ENCODE data around the gene TADA3.

TADA3 gene

DNA sequence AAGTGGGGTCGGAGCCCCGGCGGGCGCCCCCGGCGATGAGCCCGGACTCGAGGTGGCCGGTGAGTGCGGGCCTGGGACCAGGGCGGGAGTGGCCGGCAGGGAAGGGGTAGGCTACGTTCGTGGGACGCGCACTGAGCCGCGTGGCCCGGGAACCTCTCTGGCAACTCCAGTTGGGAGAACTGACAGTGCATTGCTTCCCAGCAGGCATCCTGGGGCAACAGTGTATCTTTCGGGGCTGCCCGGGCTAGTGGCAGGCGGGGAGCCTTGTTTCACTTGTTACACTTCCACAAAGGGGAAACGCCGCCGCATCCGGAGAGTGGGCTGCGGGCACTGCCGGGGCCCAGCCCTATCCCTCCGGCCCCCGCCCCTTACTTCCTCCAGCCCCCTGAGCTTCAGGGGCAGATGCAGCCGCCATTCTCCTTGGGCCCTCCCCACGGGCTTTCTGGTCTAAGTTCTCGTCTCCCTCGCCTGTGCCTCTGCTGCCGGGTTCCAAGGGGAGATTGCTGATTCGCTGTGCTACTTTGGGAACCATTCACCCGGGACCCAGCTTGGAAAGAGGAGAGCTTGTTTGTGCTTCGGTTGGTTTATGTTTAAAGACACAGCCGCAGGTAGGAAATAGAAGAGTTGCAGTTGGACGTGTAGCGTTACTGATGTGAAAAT, 60.1 kb downstream of the TADA3 start:
- TF ChIP-seq, protein P1, sequence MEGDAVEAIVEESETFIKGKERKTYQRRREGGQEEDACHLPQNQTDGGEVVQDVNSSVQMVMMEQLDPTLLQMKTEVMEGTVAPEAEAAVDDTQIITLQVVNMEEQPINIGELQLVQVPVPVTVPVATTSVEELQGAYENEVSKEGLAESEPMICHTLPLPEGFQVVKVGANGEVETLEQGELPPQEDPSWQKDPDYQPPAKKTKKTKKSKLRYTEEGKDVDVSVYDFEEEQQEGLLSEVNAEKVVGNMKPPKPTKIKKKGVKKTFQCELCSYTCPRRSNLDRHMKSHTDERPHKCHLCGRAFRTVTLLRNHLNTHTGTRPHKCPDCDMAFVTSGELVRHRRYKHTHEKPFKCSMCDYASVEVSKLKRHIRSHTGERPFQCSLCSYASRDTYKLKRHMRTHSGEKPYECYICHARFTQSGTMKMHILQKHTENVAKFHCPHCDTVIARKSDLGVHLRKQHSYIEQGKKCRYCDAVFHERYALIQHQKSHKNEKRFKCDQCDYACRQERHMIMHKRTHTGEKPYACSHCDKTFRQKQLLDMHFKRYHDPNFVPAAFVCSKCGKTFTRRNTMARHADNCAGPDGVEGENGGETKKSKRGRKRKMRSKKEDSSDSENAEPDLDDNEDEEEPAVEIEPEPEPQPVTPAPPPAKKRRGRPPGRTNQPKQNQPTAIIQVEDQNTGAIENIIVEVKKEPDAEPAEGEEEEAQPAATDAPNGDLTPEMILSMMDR (IDR thresholded peaks at IDR 0.05; ENCODE audit: low read depth, low read length) = no peak
- no peak for DNase-seq (ENCODE audit: extremely low read depth, low read depth)

- TF ChIP-seq, protein P1 (IDR thresholded peaks at IDR 0.05; ENCODE audit: low read depth, low read length) = peak; percentile 6
- DNase-seq (ENCODE audit: extremely low read depth, low read depth) = peak; percentile 99
Measured at GRCh38 chr3:9731206-9732079, 60.8 kb downstream of the TADA3 start, which contains the start of gene BRPF1. BRPF1 (plus strand) TSS chr3:9731735; CDS start chr3:9734141, 2,406 bp downstream.

DNA sequence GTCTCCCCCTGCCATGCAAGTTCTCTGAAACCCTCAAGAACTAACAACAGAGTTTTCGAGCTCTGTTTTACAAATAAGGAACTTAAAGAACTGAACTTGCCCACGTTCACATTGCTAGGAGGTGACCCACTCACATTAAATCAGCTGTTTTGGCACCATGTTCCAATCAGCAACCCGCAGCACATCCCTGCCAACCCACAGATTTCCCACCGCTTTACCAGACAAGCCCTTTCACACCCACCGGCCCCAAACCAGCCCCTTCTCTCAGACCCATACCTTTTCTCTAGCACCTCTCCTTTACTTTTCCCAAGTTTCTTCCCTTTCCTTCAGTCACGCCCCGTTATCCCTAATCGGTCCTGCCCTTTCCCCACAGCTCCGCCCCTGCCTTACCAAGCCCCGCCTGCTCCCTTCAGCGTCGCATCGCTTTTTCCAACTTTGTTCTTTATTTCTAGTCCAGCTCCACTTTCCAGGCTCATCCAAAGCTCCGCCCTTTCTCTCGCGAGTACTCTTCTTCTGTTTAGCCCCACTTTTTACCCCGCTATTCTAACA, 61.5 kb downstream of the TADA3 start:
- no peak for DNase-seq (ENCODE audit: extremely low read depth, low read depth)

More for the DNA sequence above, 61.5 kb downstream of the TADA3 start:
- TF ChIP-seq, protein P1 (IDR thresholded peaks at IDR 0.05; ENCODE audit: low read depth, low read length) = no peak

Measured in AG09319 (cell line).